ENCODE data around the gene CD8B.

The CD8B gene

DNA sequence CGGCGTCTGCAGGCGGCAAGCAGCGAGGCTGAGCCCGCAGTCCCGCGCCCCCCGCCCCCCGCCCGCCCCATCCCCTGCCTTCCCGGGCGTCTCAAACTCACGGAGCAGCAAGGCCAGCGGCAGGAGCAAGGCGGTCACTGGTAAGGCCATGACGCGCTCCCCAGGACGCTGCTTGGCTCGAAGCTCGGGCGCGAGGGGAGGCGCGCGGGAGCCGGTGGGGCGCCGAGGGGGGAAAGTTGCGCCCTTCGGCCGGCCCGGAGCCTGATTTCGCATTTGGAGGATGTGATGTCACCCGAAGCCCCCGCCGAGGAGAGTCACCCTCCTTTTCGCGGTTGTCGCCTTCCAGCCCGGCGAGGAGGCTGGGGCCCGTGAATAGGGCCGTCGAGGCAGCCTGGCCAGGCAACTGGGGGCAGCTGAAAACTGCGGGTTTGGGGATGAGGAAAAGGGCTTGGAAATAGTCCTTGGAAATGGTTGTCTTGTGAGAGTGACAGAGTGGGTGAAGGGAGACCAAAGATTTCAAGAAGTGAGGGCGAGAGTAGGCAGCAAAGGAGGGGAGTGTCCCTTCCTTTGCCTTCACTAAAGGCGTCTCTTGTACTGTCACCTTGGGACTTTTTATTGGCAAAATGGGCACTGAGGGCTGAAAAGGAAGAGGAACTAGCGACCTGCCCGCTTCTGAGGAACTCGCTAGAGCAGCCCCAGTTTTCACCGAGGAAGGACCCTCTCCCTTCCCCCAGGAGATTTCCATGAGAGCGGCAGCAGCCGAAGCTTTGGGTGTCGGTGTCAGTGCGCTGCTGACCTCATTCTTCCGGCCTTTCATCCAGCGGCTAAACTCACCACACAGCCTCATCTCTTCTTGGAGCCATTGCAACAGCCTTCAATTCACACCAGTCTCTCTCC, 70.8 kb downstream of the CD8B start, which contains the start of gene CD8A:
Gene CD8A, minus strand, starts transcription at position 238 of the 897 bp plus-strand sequence. Its CDS starts 88 bp downstream, at position 150.
- H3K27ac ChIP-seq = no peak within 1 kb of the TSS
- no peaks in the 10 kb centered on the region for H3K36me3 ChIP-seq (replicated peaks)
- peaks cover 48% of the 10 kb centered on the region for H3K27me3 ChIP-seq (replicated peaks)
- H3K4me3 ChIP-seq (ENCODE audit: low read depth, low read length) = no peak within 1 kb of the TSS
- DNase-seq = peak; percentile 10
- in situ Hi-C loops (cut with HindIII; ENCODE audit: low pct_ligation_motif_present, low sequenced_read_pairs) = no loop called here
- TF ChIP-seq, protein P1, sequence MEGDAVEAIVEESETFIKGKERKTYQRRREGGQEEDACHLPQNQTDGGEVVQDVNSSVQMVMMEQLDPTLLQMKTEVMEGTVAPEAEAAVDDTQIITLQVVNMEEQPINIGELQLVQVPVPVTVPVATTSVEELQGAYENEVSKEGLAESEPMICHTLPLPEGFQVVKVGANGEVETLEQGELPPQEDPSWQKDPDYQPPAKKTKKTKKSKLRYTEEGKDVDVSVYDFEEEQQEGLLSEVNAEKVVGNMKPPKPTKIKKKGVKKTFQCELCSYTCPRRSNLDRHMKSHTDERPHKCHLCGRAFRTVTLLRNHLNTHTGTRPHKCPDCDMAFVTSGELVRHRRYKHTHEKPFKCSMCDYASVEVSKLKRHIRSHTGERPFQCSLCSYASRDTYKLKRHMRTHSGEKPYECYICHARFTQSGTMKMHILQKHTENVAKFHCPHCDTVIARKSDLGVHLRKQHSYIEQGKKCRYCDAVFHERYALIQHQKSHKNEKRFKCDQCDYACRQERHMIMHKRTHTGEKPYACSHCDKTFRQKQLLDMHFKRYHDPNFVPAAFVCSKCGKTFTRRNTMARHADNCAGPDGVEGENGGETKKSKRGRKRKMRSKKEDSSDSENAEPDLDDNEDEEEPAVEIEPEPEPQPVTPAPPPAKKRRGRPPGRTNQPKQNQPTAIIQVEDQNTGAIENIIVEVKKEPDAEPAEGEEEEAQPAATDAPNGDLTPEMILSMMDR (IDR thresholded peaks at IDR 0.05; ENCODE audit: low read depth, low read length, missing control alignments) = no peak

- H3K27ac ChIP-seq = no peak overlapping the region
- no peak overlapping the region for H3K4me3 ChIP-seq (ENCODE audit: low read depth, low read length)
- TF ChIP-seq, protein P1 (IDR thresholded peaks at IDR 0.05; ENCODE audit: low read depth, low read length, missing control alignments) = no peak
- in situ Hi-C loops (cut with HindIII; ENCODE audit: low pct_ligation_motif_present, low sequenced_read_pairs) = no loop called here
- DNase-seq = no peak
- H3K27me3 ChIP-seq (replicated peaks) = peaks cover 52% of the 10 kb centered on the region
- H3K36me3 ChIP-seq (replicated peaks) = no peaks in the 10 kb centered on the region
These were observed 71.5 kb downstream of the CD8B start for GRCh38 chr2:86790134-86790675.

DNA sequence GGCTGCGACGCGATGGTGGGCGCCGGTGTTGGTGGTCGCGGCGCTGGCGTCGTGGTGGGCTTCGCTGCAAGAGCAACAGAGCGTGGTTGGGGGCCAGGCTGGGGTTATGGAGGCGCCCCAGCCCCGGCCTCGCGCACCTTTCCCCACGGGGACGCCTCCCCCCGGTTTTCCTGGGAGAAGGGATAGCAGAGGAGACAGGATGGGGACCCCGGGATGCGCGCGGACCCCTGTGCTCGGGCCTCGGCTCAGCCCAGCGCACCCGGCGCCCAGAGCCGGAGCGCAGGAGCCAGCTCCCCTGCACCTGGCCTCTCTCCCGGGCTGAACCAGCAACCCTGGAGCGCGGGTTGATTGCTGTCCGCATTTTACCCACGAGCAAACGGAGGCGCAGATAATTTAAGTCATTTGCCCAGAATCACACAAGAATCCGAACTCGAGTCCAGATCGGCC, 72.0 kb downstream of the CD8B start:
- Histone ChIP-seq H3K27ac (no peak overlapping the region), H3K4me3 (ENCODE audit: low read depth, low read length) (no peak overlapping the region), H3K27me3 (replicated peaks) (peaks cover 52% of the 10 kb centered on the region), H3K36me3 (replicated peaks) (no peaks in the 10 kb centered on the region)
- in situ Hi-C loops (cut with HindIII; ENCODE audit: low pct_ligation_motif_present, low sequenced_read_pairs) = no loop called here
- TF ChIP-seq, protein P1 (IDR thresholded peaks at IDR 0.05; ENCODE audit: low read depth, low read length, missing control alignments) = no peak
- no peak for DNase-seq

DNA sequence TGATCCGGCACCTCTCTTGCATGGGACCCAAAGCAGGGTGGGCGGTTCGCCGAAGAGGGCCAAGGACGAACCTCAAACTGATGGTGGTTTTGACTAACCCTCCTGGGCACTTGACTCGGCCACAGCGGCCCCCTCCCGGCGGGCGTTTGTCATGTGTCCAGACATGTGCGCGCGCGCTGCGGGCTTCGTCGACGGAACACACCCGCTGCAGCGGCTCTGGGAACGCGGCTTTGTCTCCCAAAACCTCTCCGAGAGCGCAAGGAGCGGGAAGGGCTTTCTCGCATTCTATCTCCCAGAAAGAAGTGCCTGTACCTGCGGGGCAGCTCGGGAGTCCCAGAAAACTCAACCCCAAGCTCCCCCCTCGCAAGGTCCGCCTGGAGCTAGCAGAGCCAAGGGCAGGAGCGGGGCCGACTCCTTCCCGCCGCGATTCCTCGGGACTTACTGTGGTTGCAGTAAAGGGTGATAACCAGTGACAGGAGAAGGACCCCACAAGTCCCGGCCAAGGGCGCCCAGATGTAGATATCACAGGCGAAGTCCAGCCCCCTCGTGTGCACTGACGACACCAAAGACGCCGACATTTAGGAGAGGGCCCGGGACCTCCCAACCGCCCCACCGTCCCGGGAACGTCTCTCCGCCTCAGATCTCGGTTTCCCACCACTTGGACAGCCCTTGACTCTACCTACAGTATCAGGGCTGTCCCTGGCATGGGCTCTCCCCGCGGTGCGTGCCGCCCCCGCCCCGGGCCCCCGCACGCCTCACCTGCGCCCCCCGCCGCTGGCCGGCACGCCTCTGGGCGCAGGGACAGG, 72.6 kb downstream of the CD8B start:
- peaks cover 52% of the 10 kb centered on the region for H3K27me3 ChIP-seq (replicated peaks)
- no peaks in the 10 kb centered on the region for H3K36me3 ChIP-seq (replicated peaks)
- DNase-seq = no peak
- in situ Hi-C loops (cut with HindIII; ENCODE audit: low pct_ligation_motif_present, low sequenced_read_pairs) = no loop called here
- no peak overlapping the region for H3K27ac ChIP-seq
- TF ChIP-seq, protein P1 (IDR thresholded peaks at IDR 0.05; ENCODE audit: low read depth, low read length, missing control alignments) = no peak
- no peak overlapping the region for H3K4me3 ChIP-seq (ENCODE audit: low read depth, low read length)

DNA sequence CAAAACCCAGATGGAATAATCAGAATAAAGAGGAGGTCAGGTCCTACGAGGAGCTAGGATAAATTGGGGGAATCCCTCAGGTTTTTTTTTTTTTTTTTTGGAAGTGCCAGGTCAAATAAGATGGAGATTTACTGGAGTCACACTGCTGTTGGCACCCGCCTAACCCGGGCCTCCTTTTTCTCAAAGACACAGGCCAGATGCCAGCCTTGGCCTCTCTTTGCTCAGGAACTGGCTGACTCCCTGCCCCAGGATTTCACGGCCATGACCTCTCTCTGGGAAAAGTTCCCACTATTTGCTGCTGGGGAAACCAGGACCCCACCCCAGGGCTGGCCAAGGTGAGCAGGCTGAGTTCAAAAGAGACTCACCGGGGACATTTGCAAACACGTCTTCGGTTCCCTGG, 73.5 kb downstream of the CD8B start:
- no peak for DNase-seq
- H3K36me3 ChIP-seq (replicated peaks) = no peaks in the 10 kb centered on the region
- no peak overlapping the region for H3K27ac ChIP-seq
- no peak overlapping the region for H3K4me3 ChIP-seq (ENCODE audit: low read depth, low read length)
- TF ChIP-seq, protein P1 (IDR thresholded peaks at IDR 0.05; ENCODE audit: low read depth, low read length, missing control alignments) = no peak
- H3K27me3 ChIP-seq (replicated peaks) = peaks cover 52% of the 10 kb centered on the region
- in situ Hi-C loops (cut with HindIII; ENCODE audit: low pct_ligation_motif_present, low sequenced_read_pairs) = no loop called here

Measured in brain microvascular endothelial cell (primary cell).